GM21528 (cell line): ENCODE measurements around the gene GPATCH8.
"Not testable (repeated sequence)": the region's sequence is repeated elsewhere in the genome, so short reads cannot be mapped to it uniquely, and the experiment has no call there.

Experiments
- ATAC-seq: cut with Tn5 transposase; IDR thresholded peaks from one replicate; pipeline ENCODE4 v1.9.1; 2021; ENCODE audit warnings: mild to moderate bottlenecking, moderate library complexity; ENCODE audit not compliant: unreplicated experiment, low FRiP score

Gene GPATCH8

DNA sequence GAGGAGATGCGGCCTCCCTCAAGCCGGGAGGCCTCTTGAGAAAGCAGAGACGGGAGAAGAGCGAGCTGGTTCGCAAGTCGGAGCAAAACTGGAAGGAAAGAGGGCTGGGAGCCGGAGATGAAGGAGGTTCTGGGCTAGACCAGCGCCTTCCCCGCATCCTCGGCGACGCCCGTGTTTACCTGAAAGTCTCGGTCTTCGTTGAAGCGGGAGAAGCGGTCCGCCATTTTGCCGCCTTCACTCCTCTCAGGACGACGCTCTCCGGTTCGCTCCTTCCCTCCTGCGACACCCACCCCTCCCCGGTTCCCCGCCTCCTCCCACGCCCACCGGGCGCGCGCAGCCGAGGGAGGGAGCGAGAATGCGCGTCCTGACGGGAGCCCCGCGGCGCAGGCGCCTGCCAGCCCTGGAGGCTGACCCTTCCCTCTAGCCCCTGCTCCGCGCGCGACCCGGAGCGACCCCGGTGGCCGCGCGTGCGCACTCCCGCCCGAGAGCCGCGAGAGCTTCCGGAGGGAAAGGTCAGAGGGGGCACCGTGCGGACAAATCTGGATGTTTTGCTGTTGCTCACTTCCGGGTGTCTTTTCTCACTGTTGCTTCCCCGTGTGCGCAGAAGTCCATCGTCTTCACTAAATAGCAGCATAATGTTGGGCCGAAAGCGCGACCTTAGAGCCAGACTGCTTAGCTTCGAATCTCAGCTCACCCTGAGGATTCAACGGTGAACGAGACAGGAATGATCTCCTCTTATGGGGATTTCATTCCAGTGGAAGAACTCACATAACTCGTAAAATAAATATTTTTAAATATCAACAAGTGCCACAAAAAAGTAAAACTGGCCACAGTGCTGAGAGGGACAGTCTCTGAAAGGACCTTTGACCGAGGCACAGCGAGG, at the start of gene GPATCH8:
GPATCH8 (minus strand) TSS at position 260 of the 883 bp plus-strand sequence; CDS start at position 224, 36 bp downstream.
- ATAC-seq = peak; percentile 83

GRCh38 chr17:44552361-44552760, 49.2 kb upstream of the GPATCH8 start:
- no peak for ATAC-seq

GRCh38 chr17:44549686-44550085, 46.5 kb upstream of the GPATCH8 start:
- no peak for ATAC-seq

- no peak for ATAC-seq
Observed at GRCh38 chr17:44548376-44549230, 45.4 kb upstream of the GPATCH8 start.

DNA sequence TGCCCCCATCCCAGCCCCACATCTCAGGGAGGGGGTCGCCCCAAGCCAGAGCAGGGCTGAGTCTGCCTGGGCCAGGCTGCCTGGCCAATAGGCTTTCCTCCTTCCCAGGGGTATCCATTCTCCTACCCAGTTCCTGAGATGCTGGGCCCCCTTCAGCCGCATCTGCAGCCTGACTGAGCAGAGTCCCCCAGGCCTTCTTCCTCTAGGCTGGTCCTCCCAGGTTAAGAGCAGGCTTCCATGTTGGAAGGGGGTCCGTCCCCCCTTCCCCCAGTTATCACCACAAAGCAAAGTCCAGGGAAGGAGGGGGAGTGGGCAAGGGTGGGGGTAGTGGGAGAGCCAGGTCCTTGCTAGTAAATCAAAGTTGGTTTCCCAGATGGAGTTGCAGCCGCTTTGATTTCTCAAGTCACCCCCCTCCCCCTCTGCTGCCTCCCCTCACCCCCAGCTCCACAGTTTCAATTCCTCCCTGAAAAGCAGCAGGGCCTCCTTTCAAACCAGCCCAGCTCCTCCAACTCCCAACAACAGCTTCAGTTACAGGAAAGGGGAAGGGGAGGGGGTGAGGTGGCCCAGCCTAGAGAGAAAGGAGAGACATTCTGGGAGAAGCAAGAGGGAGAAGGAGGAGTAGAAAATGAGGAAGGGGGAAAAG, 44.5 kb upstream of the GPATCH8 start:
- no peak for ATAC-seq

- ATAC-seq = no peak
Observed at GRCh38 chr17:44546671-44547606, 43.7 kb upstream of the GPATCH8 start.

DNA sequence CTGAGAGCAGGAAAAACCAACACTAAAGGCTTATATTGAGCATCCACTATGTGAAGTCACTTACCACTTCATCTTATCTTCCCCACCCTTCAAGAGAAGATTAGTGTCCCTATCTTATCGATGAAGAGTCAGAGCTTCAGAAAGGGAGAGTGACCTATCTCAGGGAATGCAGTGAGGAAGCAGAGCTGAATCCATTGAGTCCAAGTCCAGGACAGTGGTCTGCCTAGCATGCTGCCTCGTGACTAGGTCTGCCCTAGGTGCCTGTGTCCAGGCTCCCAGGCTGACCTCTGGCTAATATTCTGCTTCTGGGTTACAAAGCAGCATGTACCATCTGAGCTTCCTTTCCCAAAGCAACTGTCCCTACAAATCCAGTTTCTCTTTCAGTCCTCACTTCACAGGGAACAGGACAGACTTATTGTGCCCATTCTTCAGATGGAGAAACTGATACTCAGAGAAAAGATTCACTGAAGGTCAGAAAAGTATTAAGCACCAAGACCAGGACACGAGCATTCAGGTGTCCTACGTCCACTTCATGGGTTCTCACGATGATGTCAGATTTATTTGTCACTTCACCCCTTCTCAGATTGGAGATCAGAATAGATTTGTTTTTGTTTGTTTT, 40.8 kb upstream of the GPATCH8 start:
- ATAC-seq = no peak

GRCh38 chr17:44543213-44543904, 40.2 kb upstream of the GPATCH8 start:
- ATAC-seq = no peak

DNA sequence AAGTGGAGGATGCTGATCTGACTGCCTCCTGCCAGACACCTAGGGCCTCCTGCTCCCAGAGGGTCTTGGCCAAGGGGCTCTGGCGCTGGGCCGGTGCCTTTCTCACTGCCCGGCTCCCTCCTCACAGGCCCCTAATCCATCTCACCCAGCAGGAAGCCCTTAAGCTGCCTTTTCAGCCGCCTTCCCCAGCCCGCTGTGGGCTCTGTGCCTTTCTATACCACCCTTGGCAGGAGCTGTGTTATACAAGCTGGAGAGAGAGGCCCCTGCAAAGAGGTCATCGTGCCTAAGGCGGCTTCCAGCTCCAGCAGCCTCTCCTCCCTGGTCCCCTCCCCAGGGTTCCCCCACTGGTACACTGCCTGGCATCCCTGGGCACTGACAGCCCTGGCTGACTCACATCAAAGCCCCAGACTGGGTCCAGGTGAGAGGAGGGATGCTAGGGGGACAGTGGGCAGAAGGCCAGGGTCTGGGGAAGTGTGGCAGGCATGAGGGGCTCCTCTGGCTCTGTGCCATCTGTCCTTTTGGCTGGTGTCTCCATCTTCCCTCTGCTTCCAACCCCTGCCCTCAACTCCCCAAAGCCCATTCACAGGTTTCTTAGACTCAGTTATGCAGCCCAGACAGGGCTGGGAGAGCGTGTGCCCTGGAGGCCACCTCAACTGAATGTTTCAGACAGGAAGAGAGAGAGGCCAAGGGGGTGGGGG, 38.8 kb upstream of the GPATCH8 start:
- ATAC-seq = no peak

DNA sequence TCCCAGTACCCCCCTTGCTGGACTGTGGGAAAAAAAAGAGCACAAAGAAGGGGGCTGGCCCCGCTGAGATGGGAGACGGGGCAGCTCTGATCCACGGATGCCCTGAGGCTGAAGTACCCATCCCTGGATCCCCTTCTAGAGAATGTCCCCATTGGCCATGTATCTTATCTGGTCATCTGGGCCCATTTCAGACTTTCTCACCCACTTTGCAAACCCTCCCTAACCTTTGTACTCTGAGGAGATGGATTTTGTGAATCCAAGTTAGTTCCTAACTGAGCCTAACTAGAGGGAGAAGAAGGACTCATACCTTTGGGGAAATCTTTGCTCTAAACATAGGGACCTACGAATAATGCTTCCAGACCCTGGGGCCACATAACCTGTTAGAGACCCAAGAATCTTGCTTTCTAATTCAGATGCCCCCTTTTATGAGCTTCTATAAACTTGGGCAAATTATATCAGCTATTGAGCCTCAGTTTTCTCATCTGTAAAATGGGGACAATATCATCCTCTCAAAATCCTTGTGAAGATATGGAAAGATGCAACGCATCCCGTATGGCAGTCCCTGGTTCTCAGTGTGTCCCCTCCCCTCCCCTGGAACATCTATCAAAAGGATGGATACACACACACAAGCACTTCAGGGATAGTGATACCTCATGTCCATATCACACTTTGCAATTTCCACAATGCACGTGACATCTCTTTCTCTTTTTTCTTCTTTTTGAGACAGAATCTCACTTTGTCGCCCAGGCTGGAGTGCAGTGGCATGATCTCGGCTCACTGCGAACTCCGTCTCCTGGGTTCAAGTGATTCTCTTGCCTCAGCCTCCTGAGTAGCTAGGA, 37.3 kb upstream of the GPATCH8 start:
- ATAC-seq = no peak

DNA sequence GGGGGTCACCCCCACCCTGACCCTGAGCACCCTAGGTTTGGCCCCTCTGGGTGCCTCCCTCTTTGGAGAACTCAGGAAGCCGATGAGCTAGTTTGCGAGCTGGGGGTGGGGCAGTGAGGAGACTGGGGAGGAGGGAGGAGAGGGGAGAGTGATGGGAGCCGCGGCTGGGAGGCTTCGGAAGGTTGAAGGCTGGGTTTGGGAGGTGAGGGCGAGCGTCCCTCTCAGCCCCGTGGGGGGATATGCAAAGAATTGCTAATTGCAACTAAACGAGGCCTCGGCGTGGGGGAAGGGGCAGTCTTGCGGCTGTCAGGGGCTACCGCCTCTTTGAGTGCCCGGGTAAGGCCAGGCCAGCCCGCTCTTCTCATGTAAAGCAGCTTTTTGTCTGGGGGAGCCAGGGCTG, 36.5 kb upstream of the GPATCH8 start:
- no peak for ATAC-seq

DNA sequence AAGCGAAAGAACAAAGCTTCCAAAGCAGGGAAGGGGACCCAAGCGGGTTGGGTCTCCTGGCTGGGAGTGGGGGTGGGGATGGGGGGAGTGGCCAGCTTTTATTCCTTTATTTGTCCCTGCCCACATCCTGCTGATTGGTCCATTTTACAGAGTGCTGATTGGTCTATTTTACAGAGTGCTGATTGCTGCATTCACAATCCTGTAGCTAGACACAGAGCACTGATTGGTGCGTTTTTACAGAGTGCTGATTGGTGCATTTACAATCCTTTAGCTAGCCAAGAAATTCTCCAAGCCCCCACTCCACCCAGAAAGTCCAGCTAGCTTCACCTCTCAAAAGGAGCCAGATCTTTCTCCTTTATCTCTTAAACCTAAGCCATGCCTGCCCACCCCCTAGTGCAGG, 34.7 kb upstream of the GPATCH8 start:
- not testable (repeated sequence) for ATAC-seq

- no peak for ATAC-seq
Observed at GRCh38 chr17:44536090-44536953, 33.1 kb upstream of the GPATCH8 start.

DNA sequence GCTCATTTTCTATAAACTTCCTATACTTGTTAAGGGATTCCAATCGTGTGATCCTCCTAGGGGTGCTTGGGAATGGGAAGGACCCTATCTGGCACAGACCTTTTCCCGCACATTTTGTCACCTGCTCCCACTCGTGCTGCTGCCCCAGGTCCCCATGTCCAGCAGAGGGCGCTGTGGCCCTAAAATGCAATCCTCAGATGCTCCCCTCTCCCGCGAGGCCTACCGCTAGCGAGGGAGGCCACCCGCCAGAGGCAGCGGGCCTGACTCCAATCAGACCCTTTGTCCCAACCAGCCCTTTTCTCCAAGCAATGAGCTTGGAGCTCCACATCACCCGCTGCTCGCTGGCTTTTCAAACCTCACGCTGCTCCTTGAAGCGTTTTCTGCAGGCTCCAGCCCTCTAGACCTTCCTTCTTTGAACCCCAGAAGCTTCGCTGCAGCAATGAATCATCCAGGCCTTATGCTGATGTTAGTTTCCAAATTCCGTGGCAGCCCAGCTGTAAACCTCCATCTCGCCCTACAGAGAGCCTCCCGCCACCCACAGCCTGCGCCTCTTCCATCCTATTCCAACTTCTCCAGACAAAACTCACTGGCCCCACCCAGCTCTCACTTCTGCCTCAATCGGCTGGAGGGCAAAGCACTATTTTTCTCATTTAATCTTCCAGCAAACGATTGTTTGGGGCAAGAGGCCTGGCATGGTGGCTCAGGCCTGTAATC, 30.5 kb upstream of the GPATCH8 start:
- ATAC-seq = no peak

GRCh38 chr17:44530896-44531418, 27.8 kb upstream of the GPATCH8 start:
- no peak for ATAC-seq

DNA sequence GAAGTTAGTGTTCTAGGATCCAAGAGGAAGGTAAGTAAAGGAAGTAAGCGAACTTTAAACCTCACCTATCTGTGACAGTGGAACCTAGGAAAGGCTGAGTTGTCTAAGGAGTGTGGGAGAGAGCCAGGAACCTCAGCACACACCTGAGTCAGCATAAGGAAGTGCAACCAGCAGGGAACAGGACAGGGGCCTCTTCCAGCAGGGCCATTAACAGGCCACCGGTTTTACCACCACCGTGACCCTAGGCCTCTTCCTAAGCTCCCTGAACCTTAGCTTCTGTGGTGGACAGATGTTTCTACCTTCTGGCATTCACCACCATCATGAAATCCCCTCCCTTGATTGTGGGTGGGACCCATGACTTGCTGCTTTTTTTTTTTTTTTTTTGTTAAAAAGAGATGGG, 26.7 kb upstream of the GPATCH8 start:
- no peak for ATAC-seq
